SU-DHL-6 (cell line): Measurements from ENCODE around the gene SHD.
"Not testable (repeated sequence)": the region's sequence is repeated elsewhere in the genome, so short reads cannot be mapped to it uniquely, and the experiment has no call there.

ENCODE experiments used
- H2AFZ ChIP-seq: fragments of 200-600 bp; sonication (generic); 2 replicates; pipeline ENCODE4 v1.6.1; 2014; ENCODE audit warnings: low read depth, mild to moderate bottlenecking, moderate library complexity, mixed read lengths, antibody characterized with exemption, low read length; ENCODE audit not compliant: severe bottlenecking
- H3F3A ChIP-seq: fragments of 200-600 bp; shearing (Covaris generic); 2 replicates; pipeline ENCODE4 v1.6.0; 2016; ENCODE audit warnings: antibody characterized with exemption, mild to moderate bottlenecking; ENCODE audit not compliant: insufficient read depth
- H3K27ac ChIP-seq: fragments of 200-600 bp; sonication (generic); 2 replicates; pipeline ENCODE4 v1.5.1; 2016; ENCODE audit warnings: low read depth, mild to moderate bottlenecking, low read length, moderate library complexity, mixed read lengths
- H3K27me3 ChIP-seq: fragments of 200-600 bp; sonication (generic), shearing (Covaris generic); 2 replicates; pipeline ENCODE4 v1.6.0; 2014; ENCODE audit warnings: mild to moderate bottlenecking, low read length
- H3K36me3 ChIP-seq: fragments of 200-600 bp; sonication (generic); 2 replicates; pipeline ENCODE4 v1.6.1; 2014; ENCODE audit warnings: mild to moderate bottlenecking, low read length, mixed read lengths
- H3K4me2 ChIP-seq: fragments of 300-600, 200-600 bp; shearing (Covaris generic), sonication (generic); 2 replicates; pipeline ENCODE4 v1.6.0; 2014; ENCODE audit warnings: low read length, low read depth, mild to moderate bottlenecking; ENCODE audit not compliant: poor library complexity, severe bottlenecking
- H3K4me3 ChIP-seq: fragments of 200-600 bp; sonication (generic); 2 replicates; pipeline ENCODE4 v1.5.1; 2014; ENCODE audit warnings: antibody characterized with exemption, low read length, mild to moderate bottlenecking, mixed read lengths; ENCODE audit not compliant: insufficient read depth, poor library complexity, severe bottlenecking
- H3K79me2 ChIP-seq: fragments of 200-600 bp; sonication (generic); 2 replicates; pipeline ENCODE4 v1.6.1; 2014; ENCODE audit warnings: mild to moderate bottlenecking, low read length, moderate library complexity; ENCODE audit not compliant: insufficient read depth
- H3K9ac ChIP-seq: fragments of 200-600 bp; sonication (generic); 2 replicates; pipeline ENCODE4 v1.7.0; 2014; ENCODE audit warnings: mild to moderate bottlenecking, low read length
- H3K9me2 ChIP-seq: fragments of 200-600 bp; sonication (generic); replicated peaks from 2 replicates; pipeline ENCODE4 v1.6.1; 2014; ENCODE audit warnings: low read length; ENCODE audit not compliant: insufficient read depth
- H3K9me3 ChIP-seq: fragments of 200-600 bp; sonication (generic); 2 replicates; pipeline ENCODE4 v1.6.1; 2014; ENCODE audit warnings: low read length, mixed read lengths; ENCODE audit not compliant: insufficient read depth
- H4K20me1 ChIP-seq: fragments of 200-600 bp; sonication (generic); 2 replicates; pipeline ENCODE4 v1.6.1; 2014; ENCODE audit warnings: low read depth, mild to moderate bottlenecking, antibody characterized with exemption, low read length, moderate library complexity, mixed read lengths
- CTCF ChIP-seq: fragments of 200-600 bp; sonication (generic); IDR thresholded peaks from one replicate; pipeline ENCODE4 v1.5.1; 2017; ENCODE audit warnings: antibody characterized with exemption, mild to moderate bottlenecking, low read length, moderate library complexity; ENCODE audit not compliant: insufficient read depth, poor library complexity, severe bottlenecking
- EZH2phosphoT487 ChIP-seq: fragments of 200-600 bp; sonication (generic), shearing (Covaris generic); conservative IDR thresholded peaks from 2 replicates; pipeline ENCODE4 v1.6.1; 2018; ENCODE audit warnings: mild to moderate bottlenecking, antibody characterized with exemption, low read length, moderate library complexity, mixed read lengths

SHD gene

DNA sequence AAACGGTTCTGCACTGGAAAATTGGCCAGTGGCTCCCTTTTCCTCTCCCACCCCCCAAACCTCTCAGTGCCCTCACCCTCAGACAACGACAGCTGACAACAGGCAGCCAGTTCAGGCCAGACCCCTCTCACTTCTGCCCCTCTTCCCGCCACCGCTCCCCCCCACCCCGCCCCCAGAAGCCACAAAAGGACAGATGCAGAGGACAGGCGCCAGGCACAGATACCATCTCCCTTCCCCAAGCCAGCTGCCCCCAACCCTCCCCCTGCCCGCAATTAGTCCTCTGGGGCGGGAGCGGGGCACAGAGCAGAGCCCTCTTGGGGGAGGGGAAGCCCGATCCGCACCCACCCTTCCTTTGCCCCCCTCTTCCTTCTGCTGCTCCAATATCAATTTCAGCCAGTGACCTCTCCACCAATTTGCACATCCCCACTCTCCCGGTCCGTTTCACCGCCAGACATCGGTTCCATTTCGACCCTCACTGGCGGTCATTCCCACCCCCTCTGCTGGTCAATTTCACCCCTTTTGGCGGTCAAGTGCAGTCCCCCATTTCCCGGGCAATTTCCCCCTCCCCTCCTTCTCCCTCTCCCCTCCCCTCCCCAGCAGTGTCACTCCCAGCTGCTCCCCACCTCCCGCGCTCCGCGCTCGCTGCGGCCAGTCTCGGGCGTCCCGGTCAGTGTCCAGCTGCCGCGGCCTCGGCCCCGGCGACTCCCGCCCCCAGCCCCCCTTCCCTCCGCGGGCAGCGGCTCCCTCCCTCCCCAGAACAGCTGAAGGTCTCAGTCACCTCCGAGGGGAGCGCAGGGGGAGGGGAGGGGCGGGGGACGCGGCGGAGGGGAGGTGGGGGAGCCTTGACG lies at the start of gene SHD:
Gene SHD (plus strand): TSS at position 848 of the 848 bp plus-strand sequence. CDS start 798 bp downstream, outside the sequence.
- no peak within 1 kb of the TSS for H3K9ac ChIP-seq
- no peak within 1 kb of the TSS for H3K27ac ChIP-seq
- no peaks in the 10 kb centered on the region for H3K9me3 ChIP-seq
- H2AFZ ChIP-seq, result no peak within 1 kb of the TSS
- H3F3A ChIP-seq, result no peaks in the 10 kb centered on the region
- H3K4me2 ChIP-seq, result no peak within 1 kb of the TSS
- TF ChIP-seq EZH2phosphoT487, result no peak
- no peak for TF ChIP-seq CTCF
- no peaks in the 10 kb centered on the region for H3K27me3 ChIP-seq
- no peak within 1 kb of the TSS for H3K4me3 ChIP-seq
- no peaks in the 10 kb centered on the region for H3K79me2 ChIP-seq
- H4K20me1 ChIP-seq, result no peaks in the 10 kb centered on the region
- no peaks in the 10 kb centered on the region for H3K9me2 ChIP-seq
- no peaks in the 10 kb centered on the region for H3K36me3 ChIP-seq

DNA sequence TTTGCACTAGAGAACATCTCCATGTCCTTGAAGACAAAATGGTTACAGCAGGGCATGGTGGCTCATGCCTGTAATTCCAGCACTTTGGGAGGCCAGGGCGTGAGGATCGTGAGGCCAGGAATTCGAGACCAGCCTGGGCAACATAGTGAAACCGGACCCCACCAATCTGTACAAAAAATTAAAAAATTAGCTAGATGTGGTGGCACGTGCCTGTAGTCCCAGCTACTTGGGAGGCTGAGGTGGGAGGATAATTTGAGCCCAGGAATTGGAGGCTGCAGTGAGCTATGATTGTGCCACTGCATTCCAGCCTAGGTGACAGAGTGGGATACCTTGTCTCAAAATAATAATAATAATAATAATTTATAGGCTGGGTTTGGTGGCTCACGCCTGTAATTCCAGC lies 48.8 kb upstream of the SHD start:
- not testable (repeated sequence) for H3K27me3 ChIP-seq, H3F3A ChIP-seq, H3K4me2 ChIP-seq, H3K36me3 ChIP-seq, H3K9ac ChIP-seq, H3K27ac ChIP-seq, H3K9me2 ChIP-seq, H2AFZ ChIP-seq, H4K20me1 ChIP-seq, H3K79me2 ChIP-seq, H3K9me3 ChIP-seq, H3K4me3 ChIP-seq

- not testable (repeated sequence) for H3K9ac ChIP-seq, H3K27me3 ChIP-seq, H2AFZ ChIP-seq, H3K79me2 ChIP-seq, H3K36me3 ChIP-seq, H3K9me2 ChIP-seq, H3K4me2 ChIP-seq, H3K9me3 ChIP-seq, H4K20me1 ChIP-seq, H3K4me3 ChIP-seq, H3F3A ChIP-seq, H3K27ac ChIP-seq
Measured at GRCh38 chr19:4231521-4231920, 47.5 kb upstream of the SHD start.

DNA sequence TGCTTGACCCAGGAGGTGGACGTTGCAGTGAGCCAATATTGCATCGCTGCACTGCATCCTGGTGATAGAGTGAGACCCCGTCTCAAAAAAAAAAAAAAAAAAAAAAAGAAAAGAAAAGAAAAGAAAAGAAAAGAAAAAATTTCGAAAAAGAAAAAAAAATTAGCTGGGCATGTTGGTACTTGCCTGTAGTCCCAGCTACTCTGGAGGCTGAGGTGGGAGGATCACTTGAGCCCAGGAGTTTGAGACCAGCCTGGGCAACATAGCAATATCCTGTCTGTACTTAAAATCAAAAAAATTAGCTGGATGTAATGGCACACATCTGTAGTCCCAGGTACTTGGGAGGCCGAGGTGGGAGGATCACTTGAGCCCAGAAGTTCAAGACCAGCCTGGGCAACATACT lies 46.9 kb upstream of the SHD start:
- not testable (repeated sequence) for H3K9me2 ChIP-seq, H3K4me3 ChIP-seq, H3K27ac ChIP-seq, H3K36me3 ChIP-seq, H2AFZ ChIP-seq, H3K9ac ChIP-seq, H3K4me2 ChIP-seq, H3K27me3 ChIP-seq, H3K9me3 ChIP-seq, H3K79me2 ChIP-seq, H4K20me1 ChIP-seq, H3F3A ChIP-seq
